ENCODE measurements around the gene CUX1. TPM values are rescaled to one million over a fixed set of nuclear protein-coding genes. Genes with fewer than 3 reads are reported as not detected.

The CUX1 gene
- total and polyA plus RNA-seq, 2 of the 13 experiments (the other 11 are each of a cell fraction or from before 2014, with no cell fraction given): 13.7 to 14.9 TPM

DNA sequence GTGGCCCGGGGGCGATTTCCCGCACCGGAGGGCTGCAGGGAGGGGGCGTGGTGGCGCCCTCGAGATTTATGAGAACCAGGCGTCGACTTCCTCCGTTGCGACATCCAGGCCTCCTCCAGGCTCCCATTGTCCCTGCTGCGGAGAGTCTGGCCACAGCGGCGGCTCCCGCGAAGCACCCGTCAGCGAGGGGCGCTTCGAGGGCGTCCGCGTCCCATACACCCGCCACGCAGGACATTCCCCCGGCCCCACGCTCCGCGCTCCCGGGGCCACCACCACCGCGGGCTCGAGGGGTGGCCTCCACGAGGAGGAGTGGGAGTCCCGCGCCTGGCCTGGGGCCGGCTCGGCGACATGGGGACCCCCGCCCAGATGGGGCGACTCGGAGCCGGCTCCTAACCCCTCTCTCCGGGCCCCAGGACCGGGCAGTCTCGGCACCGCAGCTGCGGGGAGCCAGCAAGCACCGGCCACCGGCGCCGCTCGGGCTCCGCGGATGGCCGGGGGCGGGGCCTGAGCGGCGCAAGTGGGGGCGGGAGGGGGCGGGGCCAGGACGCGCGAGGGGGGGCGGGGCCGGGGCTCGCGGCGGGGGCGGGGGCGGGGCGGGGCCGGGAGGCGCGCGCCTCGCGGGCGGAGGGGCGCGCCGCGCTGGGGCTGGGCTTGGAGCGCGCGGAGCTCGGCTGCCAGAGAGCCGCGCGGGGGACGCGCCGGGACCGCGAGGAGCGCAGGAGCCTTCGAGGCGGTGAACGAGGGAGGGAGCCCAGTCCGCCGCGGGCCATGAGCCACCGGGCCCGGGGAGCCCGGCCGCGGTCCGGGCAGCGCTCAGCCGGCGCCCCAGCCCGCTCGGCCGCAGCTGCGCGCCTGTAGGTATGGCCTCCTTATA lies 469.0 kb downstream of the CUX1 start, which contains the start of gene SH2B2 (continued):
- TF ChIP-seq, protein P1, sequence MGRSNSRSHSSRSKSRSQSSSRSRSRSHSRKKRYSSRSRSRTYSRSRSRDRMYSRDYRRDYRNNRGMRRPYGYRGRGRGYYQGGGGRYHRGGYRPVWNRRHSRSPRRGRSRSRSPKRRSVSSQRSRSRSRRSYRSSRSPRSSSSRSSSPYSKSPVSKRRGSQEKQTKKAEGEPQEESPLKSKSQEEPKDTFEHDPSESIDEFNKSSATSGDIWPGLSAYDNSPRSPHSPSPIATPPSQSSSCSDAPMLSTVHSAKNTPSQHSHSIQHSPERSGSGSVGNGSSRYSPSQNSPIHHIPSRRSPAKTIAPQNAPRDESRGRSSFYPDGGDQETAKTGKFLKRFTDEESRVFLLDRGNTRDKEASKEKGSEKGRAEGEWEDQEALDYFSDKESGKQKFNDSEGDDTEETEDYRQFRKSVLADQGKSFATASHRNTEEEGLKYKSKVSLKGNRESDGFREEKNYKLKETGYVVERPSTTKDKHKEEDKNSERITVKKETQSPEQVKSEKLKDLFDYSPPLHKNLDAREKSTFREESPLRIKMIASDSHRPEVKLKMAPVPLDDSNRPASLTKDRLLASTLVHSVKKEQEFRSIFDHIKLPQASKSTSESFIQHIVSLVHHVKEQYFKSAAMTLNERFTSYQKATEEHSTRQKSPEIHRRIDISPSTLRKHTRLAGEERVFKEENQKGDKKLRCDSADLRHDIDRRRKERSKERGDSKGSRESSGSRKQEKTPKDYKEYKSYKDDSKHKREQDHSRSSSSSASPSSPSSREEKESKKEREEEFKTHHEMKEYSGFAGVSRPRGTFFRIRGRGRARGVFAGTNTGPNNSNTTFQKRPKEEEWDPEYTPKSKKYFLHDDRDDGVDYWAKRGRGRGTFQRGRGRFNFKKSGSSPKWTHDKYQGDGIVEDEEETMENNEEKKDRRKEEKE (IDR thresholded peaks at IDR 0.05): no peak
- TF ChIP-seq, protein P2, sequence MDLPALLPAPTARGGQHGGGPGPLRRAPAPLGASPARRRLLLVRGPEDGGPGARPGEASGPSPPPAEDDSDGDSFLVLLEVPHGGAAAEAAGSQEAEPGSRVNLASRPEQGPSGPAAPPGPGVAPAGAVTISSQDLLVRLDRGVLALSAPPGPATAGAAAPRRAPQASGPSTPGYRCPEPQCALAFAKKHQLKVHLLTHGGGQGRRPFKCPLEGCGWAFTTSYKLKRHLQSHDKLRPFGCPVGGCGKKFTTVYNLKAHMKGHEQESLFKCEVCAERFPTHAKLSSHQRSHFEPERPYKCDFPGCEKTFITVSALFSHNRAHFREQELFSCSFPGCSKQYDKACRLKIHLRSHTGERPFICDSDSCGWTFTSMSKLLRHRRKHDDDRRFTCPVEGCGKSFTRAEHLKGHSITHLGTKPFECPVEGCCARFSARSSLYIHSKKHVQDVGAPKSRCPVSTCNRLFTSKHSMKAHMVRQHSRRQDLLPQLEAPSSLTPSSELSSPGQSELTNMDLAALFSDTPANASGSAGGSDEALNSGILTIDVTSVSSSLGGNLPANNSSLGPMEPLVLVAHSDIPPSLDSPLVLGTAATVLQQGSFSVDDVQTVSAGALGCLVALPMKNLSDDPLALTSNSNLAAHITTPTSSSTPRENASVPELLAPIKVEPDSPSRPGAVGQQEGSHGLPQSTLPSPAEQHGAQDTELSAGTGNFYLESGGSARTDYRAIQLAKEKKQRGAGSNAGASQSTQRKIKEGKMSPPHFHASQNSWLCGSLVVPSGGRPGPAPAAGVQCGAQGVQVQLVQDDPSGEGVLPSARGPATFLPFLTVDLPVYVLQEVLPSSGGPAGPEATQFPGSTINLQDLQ (CRISPR knock-in tag; IDR thresholded peaks at IDR 0.05): no peak
- TF ChIP-seq, protein P3, sequence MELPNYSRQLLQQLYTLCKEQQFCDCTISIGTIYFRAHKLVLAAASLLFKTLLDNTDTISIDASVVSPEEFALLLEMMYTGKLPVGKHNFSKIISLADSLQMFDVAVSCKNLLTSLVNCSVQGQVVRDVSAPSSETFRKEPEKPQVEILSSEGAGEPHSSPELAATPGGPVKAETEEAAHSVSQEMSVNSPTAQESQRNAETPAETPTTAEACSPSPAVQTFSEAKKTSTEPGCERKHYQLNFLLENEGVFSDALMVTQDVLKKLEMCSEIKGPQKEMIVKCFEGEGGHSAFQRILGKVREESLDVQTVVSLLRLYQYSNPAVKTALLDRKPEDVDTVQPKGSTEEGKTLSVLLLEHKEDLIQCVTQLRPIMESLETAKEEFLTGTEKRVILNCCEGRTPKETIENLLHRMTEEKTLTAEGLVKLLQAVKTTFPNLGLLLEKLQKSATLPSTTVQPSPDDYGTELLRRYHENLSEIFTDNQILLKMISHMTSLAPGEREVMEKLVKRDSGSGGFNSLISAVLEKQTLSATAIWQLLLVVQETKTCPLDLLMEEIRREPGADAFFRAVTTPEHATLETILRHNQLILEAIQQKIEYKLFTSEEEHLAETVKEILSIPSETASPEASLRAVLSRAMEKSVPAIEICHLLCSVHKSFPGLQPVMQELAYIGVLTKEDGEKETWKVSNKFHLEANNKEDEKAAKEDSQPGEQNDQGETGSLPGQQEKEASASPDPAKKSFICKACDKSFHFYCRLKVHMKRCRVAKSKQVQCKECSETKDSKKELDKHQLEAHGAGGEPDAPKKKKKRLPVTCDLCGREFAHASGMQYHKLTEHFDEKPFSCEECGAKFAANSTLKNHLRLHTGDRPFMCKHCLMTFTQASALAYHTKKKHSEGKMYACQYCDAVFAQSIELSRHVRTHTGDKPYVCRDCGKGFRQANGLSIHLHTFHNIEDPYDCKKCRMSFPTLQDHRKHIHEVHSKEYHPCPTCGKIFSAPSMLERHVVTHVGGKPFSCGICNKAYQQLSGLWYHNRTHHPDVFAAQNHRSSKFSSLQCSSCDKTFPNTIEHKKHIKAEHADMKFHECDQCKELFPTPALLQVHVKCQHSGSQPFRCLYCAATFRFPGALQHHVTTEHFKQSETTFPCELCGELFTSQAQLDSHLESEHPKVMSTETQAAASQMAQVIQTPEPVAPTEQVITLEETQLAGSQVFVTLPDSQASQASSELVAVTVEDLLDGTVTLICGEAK (IDR thresholded peaks at IDR 0.05): no peak
- TF ChIP-seq, protein P3 (CRISPR knock-in tag; IDR thresholded peaks at IDR 0.05): no peak
- TF ChIP-seq, protein P4, sequence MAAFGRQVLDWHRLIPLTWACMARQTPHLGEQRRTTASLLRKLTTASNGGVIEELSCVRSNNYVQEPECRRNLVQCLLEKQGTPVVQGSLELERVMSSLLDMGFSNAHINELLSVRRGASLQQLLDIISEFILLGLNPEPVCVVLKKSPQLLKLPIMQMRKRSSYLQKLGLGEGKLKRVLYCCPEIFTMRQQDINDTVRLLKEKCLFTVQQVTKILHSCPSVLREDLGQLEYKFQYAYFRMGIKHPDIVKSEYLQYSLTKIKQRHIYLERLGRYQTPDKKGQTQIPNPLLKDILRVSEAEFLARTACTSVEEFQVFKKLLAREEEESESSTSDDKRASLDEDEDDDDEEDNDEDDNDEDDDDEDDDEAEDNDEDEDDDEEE (CRISPR knock-in tag; IDR thresholded peaks at IDR 0.05): 0 out of 2 replicates have a peak, but pooled peaks have one; percentile 41
- TF ChIP-seq ZNF567 (CRISPR knock-in tag; IDR thresholded peaks at IDR 0.05; ENCODE audit: borderline replicate concordance): no peak
- TF ChIP-seq, protein P5, sequence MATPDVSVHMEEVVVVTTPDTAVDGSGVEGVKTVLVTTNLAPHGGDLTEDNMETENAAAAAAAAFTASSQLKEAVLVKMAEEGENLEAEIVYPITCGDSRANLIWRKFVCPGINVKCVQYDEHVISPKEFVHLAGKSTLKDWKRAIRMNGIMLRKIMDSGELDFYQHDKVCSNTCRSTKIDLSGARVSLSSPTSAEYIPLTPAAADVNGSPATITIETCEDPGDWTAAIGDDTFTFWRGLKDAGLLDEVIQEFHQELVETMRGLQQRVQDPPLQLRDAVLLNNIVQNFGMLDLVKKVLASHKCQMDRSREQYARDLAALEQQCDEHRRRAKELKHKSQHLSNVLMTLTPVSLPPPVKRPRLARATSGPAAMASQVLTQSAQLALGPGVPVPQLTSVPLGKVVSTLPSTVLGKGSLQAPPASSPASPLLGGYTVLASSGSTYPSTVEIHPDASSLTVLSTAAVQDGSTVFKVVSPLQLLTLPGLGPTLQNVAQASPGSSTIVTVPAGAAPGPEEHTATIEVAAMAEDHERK (CRISPR knock-in tag; IDR thresholded peaks at IDR 0.05; ENCODE audit: low read depth): no peak
